ENCODE measurements around the gene CRNKL1.

CRNKL1 gene

GRCh38 chr20:20063941-20064702, 11.9 kb upstream of the CRNKL1 start:
- DNase-seq (ENCODE audit: low read depth): peak; percentile 21

GRCh38 chr20:20060234-20060998, 8.2 kb upstream of the CRNKL1 start:
- DNase-seq (ENCODE audit: low read depth): no peak

DNA sequence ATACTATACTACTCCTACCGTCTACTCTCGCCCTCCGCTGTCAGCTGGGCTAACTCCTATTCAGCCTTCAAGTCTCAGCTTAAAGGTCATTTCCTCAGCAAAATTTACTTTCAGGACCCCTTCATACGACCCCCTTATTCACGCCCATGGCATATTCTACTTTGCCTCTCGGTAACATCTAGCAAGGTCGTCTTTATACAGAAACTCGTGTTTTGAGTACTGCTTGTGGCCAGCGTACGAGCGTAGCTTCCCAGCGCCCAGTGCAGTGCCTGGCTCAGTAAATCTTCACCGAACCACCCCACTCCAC, 546 bp downstream of the CRNKL1 start:
- DNase-seq (ENCODE audit: low read depth): no peak

- DNase-seq (ENCODE audit: low read depth): no peak
These were observed 12.4 kb downstream of the CRNKL1 start for GRCh38 chr20:20039752-20040387.

- DNase-seq (ENCODE audit: low read depth): no peak
These were observed 13.7 kb downstream of the CRNKL1 start for GRCh38 chr20:20038586-20038985.

- peak; percentile 71 for DNase-seq (ENCODE audit: low read depth)
These were observed 14.3 kb downstream of the CRNKL1 start for GRCh38 chr20:20037960-20038359.

DNA sequence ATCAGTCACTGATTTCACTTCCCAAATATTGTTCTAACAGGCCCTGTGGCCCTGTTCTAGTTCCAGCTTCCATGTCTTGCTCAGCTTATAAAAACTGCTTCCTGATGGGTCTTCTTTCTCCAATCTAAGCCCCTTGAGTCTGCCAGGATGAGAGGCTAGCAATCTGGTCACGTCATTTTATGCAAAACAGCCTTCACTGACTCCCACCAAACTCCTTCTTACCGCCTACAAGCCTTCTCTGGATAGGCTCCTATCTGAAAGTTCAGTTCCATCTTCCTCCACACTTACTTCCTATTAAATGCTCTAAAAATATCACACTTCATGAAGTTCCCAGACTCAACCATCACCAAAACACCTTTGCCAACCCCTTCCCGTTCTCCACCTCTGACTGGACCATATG, 15.5 kb downstream of the CRNKL1 start:
- DNase-seq (ENCODE audit: low read depth): no peak

GRCh38 chr20:20034486-20034885, 17.8 kb downstream of the CRNKL1 start:
- peak; percentile 68 for DNase-seq (ENCODE audit: low read depth)

DNA sequence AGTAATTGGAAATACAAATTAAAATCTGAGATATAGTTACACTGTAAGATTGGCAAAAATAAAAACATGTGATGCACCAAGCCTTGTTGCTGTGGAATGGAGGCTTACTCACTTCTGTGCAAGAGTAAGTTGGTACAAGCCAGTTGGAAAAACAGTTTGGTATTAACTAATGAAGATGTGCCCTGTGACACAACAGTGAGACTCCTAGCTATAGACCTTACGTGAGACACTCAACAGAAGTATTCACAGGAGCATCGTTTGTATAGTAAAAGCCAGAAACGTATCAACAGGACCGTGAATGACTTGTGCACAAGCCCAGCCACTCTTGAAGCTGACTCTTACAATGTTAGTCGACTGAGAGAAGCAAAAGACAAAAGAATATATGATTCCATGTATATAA, 20.5 kb downstream of the CRNKL1 start:
- DNase-seq (ENCODE audit: low read depth): no peak

GRCh38 chr20:20027284-20027683, 25.0 kb downstream of the CRNKL1 start:
- no peak for DNase-seq (ENCODE audit: low read depth)

DNA sequence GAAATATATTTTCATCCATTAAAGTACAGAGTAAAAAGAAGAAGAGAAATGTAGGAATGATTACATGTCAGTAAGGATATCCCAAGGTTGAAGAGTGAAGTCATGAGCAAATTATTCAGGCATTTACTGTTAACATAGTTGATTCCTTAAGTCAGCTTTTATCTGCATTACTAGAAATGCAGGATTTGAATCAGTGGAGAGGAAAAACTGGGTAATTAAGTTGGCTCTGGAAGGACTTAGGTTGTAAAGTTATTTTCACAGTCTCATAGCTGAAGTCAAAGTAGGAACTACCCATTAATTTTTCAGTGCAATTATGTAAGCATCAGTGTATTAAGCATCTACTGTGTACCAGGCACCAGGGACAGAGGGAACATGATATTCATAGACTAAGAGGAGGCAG, 27.3 kb downstream of the CRNKL1 start:
- DNase-seq (ENCODE audit: low read depth): peak; percentile 73

DNA sequence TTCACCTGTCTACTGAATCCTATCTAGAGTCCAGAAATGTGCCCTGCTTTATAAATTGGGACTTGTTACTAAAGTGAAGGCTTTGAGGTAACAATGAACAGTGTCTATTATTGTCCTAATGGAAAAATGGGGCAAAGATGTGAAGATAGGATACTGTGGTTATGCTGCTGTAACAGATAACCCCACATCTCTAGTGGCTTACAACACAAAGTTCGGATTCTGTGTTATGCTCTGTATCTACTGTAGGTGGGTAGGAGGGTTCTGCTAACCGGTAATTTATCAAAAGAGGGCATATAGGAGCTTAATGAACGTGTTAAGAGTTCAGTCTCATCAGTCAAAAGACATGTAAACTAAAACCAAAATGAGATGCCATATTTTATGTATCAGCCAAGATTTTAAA, 28.9 kb downstream of the CRNKL1 start:
- no peak for DNase-seq (ENCODE audit: low read depth)

GRCh38 chr20:20022498-20022897, 29.8 kb downstream of the CRNKL1 start:
- no peak for DNase-seq (ENCODE audit: low read depth)

GRCh38 chr20:20021835-20022234, 30.4 kb downstream of the CRNKL1 start:
- no peak for DNase-seq (ENCODE audit: low read depth)

DNA sequence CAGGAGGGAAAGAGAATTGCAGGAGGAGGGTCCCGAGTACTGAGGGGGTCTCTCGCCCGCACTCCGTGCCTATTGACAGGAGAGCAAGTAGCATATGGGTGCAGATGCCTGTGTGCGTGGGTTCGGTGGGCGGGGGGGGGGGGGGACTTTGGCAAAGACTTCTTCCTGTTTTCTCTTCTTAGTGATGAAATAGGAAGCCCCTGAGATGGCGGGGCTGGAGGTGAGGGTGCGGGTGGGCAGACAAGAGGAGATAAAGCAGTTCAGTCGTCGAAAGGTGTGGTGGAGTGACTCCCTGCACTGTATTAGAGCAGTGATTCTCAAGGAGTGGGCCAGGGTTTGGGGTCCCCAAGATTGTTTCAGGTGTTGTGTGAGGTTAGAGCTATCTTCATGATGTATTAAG, 31.4 kb downstream of the CRNKL1 start:
- no peak for DNase-seq (ENCODE audit: low read depth)

DNA sequence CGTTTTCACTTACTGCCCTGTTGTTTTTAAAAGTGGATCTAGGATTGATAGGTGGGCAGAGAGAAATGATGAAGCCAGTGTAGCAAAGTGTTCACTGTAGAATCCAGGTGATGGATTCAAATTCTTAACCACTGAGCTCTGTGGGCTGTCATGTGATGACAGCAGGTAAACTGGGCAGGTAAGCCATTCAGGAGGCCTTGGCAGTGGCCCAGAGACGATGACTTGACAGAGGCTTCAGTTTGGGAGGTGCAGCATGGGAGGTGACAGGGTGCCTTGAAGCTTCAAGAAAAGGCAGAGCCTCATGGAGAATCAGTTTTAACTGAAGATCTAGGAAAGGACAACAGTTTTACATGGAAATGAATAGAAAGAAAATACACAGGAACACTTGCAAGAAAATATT, 33.1 kb downstream of the CRNKL1 start:
- no peak for DNase-seq (ENCODE audit: low read depth)

GRCh38 chr20:20018366-20018765, 33.9 kb downstream of the CRNKL1 start:
- DNase-seq (ENCODE audit: low read depth): no peak

DNA sequence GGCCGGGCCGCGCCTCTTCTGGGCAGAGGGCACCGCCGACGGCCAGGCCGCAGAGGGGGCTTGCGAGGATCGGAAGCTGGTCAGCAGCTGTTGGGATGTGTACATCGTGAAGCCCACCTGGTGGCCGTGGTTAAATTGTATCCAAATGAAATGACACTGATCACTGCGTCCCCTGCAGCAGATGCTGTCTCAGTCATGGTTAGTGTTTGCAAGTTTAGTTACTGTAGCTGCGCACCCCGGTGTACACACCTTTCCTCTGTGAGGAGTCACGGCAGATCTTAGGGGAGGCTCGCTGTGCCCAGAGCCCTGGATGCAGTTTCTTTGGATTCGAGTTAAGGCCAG, 34.5 kb downstream of the CRNKL1 start:
- DNase-seq (ENCODE audit: low read depth): no peak

DNA sequence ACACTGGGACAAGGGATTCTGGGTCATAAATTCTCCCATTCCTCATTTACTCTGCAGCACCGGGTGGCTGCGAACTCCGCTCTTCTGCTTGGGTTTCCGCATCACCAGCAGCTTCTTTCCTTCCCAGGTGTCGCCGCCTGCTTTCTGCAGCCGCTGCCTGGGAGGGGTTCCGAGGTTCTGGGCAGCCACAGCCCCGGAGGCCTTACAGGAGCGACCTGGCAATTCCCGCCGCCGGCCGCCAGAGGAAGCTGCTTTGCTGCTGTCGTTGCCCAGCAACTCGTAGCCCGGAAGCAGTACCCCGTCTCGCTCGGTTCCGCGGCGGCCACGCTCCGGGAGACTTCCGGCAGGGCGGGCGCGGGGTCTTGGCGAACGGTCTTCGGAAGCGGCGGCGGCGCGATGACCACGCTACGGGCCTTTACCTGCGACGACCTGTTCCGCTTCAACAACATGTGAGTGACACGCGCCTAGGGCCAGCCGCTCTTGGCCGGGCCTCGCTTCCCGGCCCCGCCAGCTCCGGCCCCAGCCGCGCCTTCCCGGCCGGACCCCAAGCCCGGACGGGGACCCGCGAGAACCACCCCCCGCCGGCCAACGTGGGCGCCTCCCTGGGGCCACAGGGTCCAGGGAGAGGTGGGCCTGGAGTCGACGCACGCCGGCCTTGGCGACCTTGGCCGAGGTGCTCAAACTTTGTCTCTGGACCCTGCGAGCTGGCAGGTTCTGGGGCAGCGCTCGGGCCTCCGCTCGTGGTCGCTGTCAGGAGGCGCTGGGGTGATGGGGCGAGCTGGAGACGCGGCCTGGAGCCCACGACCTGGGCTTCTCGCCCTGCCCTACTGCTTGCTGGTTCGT, 35.0 kb downstream of the CRNKL1 start, which contains the start of gene NAA20:
TSS of gene NAA20 (plus strand) at position 362 of the 843 bp plus-strand sequence. CDS start at position 397, 35 bp downstream.
- DNase-seq (ENCODE audit: low read depth): peak; percentile 92

DNA sequence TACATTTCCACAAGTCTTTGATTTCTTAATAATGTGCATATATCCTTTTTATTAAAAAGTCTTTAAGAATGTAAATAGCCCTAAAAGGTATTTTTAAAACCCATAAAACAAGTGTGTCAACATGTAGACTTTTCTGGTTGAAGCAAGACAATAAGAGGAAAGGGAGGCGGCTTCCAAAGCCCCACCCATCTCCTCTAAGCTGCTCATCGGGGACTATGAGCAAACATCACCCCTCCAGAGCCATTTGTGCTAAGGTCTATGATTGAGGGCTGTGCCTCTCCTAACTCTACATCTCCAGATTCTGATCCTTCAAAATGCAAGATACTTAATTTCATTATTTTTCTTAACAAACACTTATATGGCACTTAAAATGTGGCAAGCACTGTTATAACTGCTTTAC, 37.6 kb downstream of the CRNKL1 start:
- DNase-seq (ENCODE audit: low read depth): no peak

- DNase-seq (ENCODE audit: low read depth): no peak
These were observed 39.7 kb downstream of the CRNKL1 start for GRCh38 chr20:20012541-20012940.
